HepG2 (cell line): ENCODE data around the gene SNAI1. TPM values are rescaled to one million over a fixed set of nuclear protein-coding genes. Genes with fewer than 3 reads are reported as not detected.

Source experiments
- CENPT ChIP-seq: sonication (generic); formaldehyde crosslinking; IDR thresholded peaks from 2 replicates; pipeline ENCODE4 v1.8.0; 2022; ENCODE audit warnings: low read depth, mild to moderate bottlenecking, moderate library complexity, missing genetic modification reagents
- DMAP1 ChIP-seq: IDR thresholded peaks from 2 replicates; pipeline ENCODE4 v1.6.1; 2016
- HOMEZ ChIP-seq: IDR thresholded peaks from 2 replicates; pipeline ENCODE4 v1.6.1; 2016; ENCODE audit warnings: low read depth
- HOXA5 ChIP-seq: sonication (generic); formaldehyde crosslinking; IDR thresholded peaks from 2 replicates; pipeline ENCODE4 v1.4.0; 2020; ENCODE audit warnings: missing genetic modification reagents
- LRRFIP1 ChIP-seq: sonication (generic); formaldehyde crosslinking; conservative IDR thresholded peaks from 2 replicates; pipeline ENCODE4 v1.4.0; 2020; ENCODE audit warnings: missing genetic modification reagents
- NCOA1 ChIP-seq: sonication (generic); formaldehyde crosslinking; IDR thresholded peaks from 2 replicates; pipeline ENCODE4 v1.9.0; 2021; ENCODE audit warnings: missing genetic modification reagents
- RELA ChIP-seq: sonication (generic); formaldehyde crosslinking; IDR thresholded peaks from 2 replicates; pipeline ENCODE4 v1.4.0; 2020; ENCODE audit warnings: missing genetic modification reagents
- SRY ChIP-seq: sonication (generic); formaldehyde crosslinking; IDR thresholded peaks from 2 replicates; pipeline ENCODE4 v1.8.0; 2022; ENCODE audit warnings: mild to moderate bottlenecking, missing genetic modification reagents
- ZBTB46 ChIP-seq: sonication (generic); formaldehyde crosslinking; IDR thresholded peaks from 2 replicates; pipeline ENCODE4 v1.4.0; 2020; ENCODE audit warnings: mild to moderate bottlenecking, missing genetic modification reagents, borderline replicate concordance
- ZMYM3 ChIP-seq: sonication (generic); formaldehyde crosslinking; IDR thresholded peaks from 2 replicates; pipeline ENCODE4 v1.5.1; 2020; ENCODE audit warnings: mild to moderate bottlenecking, missing genetic modification reagents
- ZNF34 ChIP-seq: sonication (generic); formaldehyde crosslinking; IDR thresholded peaks from 2 replicates; pipeline ENCODE4 v1.4.0; 2020; ENCODE audit warnings: mild to moderate bottlenecking, missing genetic modification reagents, borderline replicate concordance
- ZNF543 ChIP-seq: sonication (generic); formaldehyde crosslinking; IDR thresholded peaks from 2 replicates; pipeline ENCODE4 v1.4.0; 2020; ENCODE audit warnings: mild to moderate bottlenecking, missing genetic modification reagents
- ZNF574 ChIP-seq: sonication (generic); formaldehyde crosslinking; IDR thresholded peaks from 2 replicates; pipeline ENCODE4 v1.4.0; 2020; ENCODE audit warnings: missing genetic modification reagents
- ZNF704 ChIP-seq: sonication (generic); formaldehyde crosslinking; IDR thresholded peaks from 2 replicates; pipeline ENCODE4 v1.8.1; 2023; ENCODE audit warnings: mild to moderate bottlenecking, inconsistent platforms, moderate library complexity, missing genetic modification reagents, borderline replicate concordance
- ZSCAN21 ChIP-seq: sonication (generic); formaldehyde crosslinking; IDR thresholded peaks from 2 replicates; pipeline ENCODE4 v1.8.0; 2022; ENCODE audit warnings: mild to moderate bottlenecking, missing genetic modification reagents, moderate library complexity, borderline replicate concordance
- ZSCAN5A ChIP-seq: sonication (generic); formaldehyde crosslinking; IDR thresholded peaks from 2 replicates; pipeline ENCODE4 v1.8.0; 2022; ENCODE audit warnings: mild to moderate bottlenecking, missing genetic modification reagents, borderline replicate concordance
- polyA plus RNA-seq, 8 experiments: library from polyadenylated mRNA; depleted of rRNA in 3 of 8; stranded (reverse) in 7 of 8; unstranded in 1 of 8; fragments of >200 nt; fragmentation: Illumina TruSeq in 4 of 8; extraction: Trizol in 4 of 8; gene quantifications; 2 replicates each; pipeline versions ENCODE4 v1.2.1 to v1.2.3, GENCODE V29; 2011 to 2016; ENCODE audit warnings: low read depth in 4 of 8, missing spikeins in 1 of 8, mixed read lengths in 1 of 8; ENCODE audit not compliant: insufficient read depth in 1 of 8
- total RNA-seq, 5 experiments: library from RNA; depleted of rRNA; stranded (reverse); fragments of >200 nt; fragmentation: Illumina TruSeq; extraction: Trizol; gene quantifications; 2 replicates each; pipeline ENCODE4 v1.2.3, GENCODE V29; 2016; ENCODE audit warnings: low read depth in 1 of 5

SNAI1 gene
- total and polyA plus RNA-seq, 2 of the 13 experiments (the other 11 are each of a cell fraction or from before 2014, with no cell fraction given): 1.3 to 1.4 TPM

- TF ChIP-seq ZNF34 (CRISPR knock-in tag) (peak; percentile 76; the same call in 1 of the 2 replicates), ZNF543 (CRISPR knock-in tag) (peak; percentile 88; the same call in 1 of the 2 replicates), ZNF574 (CRISPR knock-in tag) (peak; percentile 91), ZMYM3 (peak; percentile 94), SRY (CRISPR knock-in tag) (peak; percentile 92), DMAP1 (CRISPR knock-in tag) (peak; percentile 89), LRRFIP1 (CRISPR knock-in tag) (no peak; the same call in 1 of the 2 replicates), HOXA5 (no peak), ZSCAN21 (CRISPR knock-in tag) (peak; percentile 93), CENPT (CRISPR knock-in tag) (peak; percentile 32; the same call in 1 of the 2 replicates), NCOA1 (no peak), ZBTB46 (CRISPR knock-in tag) (no peak), HOMEZ (CRISPR knock-in tag) (peak; percentile 71), ZNF704 (0 out of 2 replicates have a peak, but pooled peaks have one; percentile 15), ZSCAN5A (CRISPR knock-in tag) (no peak), RELA (CRISPR knock-in tag) (0 out of 2 replicates have a peak, but pooled peaks have one; percentile 20)
Measured at GRCh38 chr20:49936153-49937026, 46.4 kb upstream of the SNAI1 start, which contains the start of gene RNF114 (continued).
